ENCODE data around the gene COL15A1. TPM values are rescaled to one million over a fixed set of nuclear protein-coding genes. Genes with fewer than 3 reads are reported as not detected.
A peak's percentile ranks its signal among the peaks of the same experiment; 100 is the strongest.

Gene COL15A1
- total RNA-seq, 2 experiments from 2014 or later: 0.30 to 0.33 TPM

DNA sequence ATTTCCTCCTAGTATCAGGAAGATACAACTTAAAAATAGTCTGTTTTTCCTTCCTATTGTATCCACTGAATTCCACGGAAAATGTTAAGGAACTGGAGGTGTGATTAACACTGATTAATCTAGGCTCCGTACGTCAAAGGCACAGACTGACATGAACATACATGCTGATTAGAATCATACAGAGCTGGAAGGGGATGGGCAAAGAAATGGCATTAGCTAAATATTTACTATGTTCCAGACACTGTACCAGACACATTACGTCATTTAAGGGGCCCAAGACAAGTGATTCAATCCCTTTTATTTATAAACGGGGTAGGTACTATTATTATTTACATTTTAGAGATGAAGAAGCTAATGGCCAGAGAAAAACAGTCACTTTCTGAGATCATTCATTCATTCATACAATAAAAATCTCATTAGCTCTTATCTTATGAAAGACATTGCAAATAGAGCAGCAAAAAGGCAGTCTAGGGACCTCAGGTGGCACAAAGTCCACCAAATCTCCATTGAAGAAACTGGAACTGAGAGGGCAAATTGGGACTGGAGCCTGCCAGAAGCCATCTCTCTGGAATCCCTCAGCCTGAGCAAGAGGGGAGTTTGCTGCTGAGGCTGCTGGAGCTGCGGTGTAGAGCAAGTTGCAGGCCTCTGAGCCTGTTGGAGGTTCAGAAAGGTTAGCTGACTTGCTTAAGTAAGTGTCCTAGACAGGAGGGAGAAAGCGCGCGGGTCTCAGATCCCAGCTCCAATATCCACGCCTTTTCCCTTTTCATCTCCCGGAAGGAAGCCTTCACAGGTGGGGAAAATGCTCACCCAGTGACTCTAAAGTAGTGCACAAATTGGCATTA is 159.6 kb downstream of the COL15A1 start:
- peaks cover 39% of the 10 kb centered on the region for H3K36me3 Mint-ChIP-seq (ENCODE audit: low read depth)
- ChIA-PET POLR2A (interaction anchor here (1.1 to 8.3 kb wide), 14 partner anchors 10 to 254 kb away, joined by 3 to 166 read pairs (median 14); no protein-coding TSS in a partner anchor), CTCF (interaction anchor here (0.7 to 6.1 kb wide), 15 partner anchors 9 to 105 kb away, joined by 3 to 57 read pairs (median 7); no protein-coding TSS in a partner anchor)
- no peak for DNase-seq
- H3K4me1 Mint-ChIP-seq: peaks cover 70% of the 10 kb centered on the region
- peak overlapping the region; percentile 81 for H3K4me3 Mint-ChIP-seq
- peaks cover 16% of the 10 kb centered on the region for H3K9me3 Mint-ChIP-seq
- no peaks in the 10 kb centered on the region for H3K27me3 Mint-ChIP-seq
- H3K27ac Mint-ChIP-seq: peak overlapping the region; percentile 93

DNA sequence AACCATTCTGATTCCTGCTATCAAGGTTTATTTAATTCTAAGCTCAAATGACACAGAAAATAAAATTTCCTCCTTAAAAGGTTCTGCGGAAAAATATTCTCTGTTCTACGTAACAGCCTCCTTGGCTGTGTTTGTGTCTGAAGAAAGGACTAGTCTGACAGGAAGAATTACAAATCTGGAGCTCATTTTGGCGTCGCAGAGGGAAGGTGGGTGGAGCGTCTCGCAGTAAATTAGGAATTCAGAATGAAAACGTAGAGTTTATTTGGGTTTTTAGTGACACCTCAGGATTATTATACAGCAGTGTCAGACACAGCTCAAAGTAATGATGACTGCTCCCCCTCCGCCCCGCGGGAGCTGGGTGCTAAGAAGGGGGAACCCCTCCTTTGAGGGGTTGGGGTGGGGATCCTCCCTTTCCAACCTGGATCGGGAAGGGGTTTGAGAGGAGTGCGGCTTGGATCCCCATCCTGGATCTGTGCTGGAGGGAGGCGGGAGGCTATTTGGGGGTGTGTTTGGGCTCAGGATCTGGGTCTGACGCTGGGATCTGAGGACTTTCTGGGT is 160.3 kb downstream of the COL15A1 start:
- H3K4me1 Mint-ChIP-seq: peaks cover 73% of the 10 kb centered on the region
- H3K36me3 Mint-ChIP-seq (ENCODE audit: low read depth): peaks cover 41% of the 10 kb centered on the region
- no peaks in the 10 kb centered on the region for H3K27me3 Mint-ChIP-seq
- DNase-seq: no peak
- peak overlapping the region; percentile 81 for H3K4me3 Mint-ChIP-seq
- peak overlapping the region; percentile 93 for H3K27ac Mint-ChIP-seq
- H3K9me3 Mint-ChIP-seq: peaks cover 14% of the 10 kb centered on the region
- POLR2A ChIA-PET: interaction anchor here (0.7 to 8.3 kb wide), 20 partner anchors 10 to 255 kb away, joined by 3 to 166 read pairs (median 9); no protein-coding TSS in a partner anchor
- CTCF ChIA-PET: interaction anchor here (0.7 to 6.1 kb wide), 19 partner anchors 10 to 129 kb away, joined by 3 to 57 read pairs (median 6); no protein-coding TSS in a partner anchor

DNA sequence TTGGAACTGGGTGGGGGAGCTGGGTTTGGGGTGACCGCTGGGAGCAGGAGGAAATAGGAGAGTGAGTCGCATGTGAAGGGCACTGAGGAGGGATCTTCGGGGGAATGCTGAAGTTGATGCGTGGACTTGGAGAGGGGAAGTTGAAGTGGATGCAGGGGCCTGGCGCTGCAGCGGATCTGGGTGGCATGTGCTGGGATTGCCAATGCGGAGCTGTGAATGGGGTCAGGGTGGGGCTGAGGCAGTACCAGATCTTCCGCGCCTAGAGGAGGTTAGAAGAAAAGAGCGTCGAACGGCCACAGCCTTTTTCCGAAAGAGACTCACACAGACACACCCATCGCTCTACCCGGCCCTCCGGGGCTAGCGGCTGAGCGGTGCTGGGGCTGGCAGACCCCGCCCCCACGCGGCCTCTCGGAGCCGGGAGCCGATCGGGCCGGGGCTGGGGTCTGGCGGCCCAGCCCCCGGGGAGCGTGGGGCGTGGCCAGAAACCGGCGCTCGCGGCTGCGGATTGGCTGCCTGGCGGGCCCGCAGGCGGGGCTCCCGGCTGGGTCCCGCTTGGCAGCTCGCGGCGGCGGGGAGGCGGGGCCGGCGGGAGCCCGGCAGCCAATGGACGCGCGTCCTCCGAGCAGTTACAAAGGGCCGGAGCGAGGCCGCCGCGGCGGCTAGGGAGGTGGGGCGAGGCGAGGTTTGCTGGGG is 160.9 kb downstream of the COL15A1 start, which contains the start of gene TGFBR1:
Gene TGFBR1, plus strand, starts transcription at position 655 of the 693 bp plus-strand sequence. CDS start 93 bp downstream, outside the sequence.
- Mint-ChIP-seq H3K4me1 (peaks cover 73% of the 10 kb centered on the region), H3K36me3 (ENCODE audit: low read depth) (peaks cover 41% of the 10 kb centered on the region), H3K9me3 (peaks cover 8% of the 10 kb centered on the region), H3K27me3 (no peaks in the 10 kb centered on the region), H3K27ac (peak within 1 kb of the TSS; percentile 93), H3K4me3 (peak within 1 kb of the TSS; percentile 85)
- peak; percentile 96 for DNase-seq
- ChIA-PET CTCF (interaction anchor here (0.8 to 6.1 kb wide), 22 partner anchors 9 to 129 kb away, joined by 3 to 57 read pairs (median 5); no protein-coding TSS in a partner anchor), POLR2A (interaction anchor here (0.7 to 8.3 kb wide), 24 partner anchors 9 to 255 kb away, joined by 3 to 166 read pairs (median 6); no protein-coding TSS in a partner anchor)

DNA sequence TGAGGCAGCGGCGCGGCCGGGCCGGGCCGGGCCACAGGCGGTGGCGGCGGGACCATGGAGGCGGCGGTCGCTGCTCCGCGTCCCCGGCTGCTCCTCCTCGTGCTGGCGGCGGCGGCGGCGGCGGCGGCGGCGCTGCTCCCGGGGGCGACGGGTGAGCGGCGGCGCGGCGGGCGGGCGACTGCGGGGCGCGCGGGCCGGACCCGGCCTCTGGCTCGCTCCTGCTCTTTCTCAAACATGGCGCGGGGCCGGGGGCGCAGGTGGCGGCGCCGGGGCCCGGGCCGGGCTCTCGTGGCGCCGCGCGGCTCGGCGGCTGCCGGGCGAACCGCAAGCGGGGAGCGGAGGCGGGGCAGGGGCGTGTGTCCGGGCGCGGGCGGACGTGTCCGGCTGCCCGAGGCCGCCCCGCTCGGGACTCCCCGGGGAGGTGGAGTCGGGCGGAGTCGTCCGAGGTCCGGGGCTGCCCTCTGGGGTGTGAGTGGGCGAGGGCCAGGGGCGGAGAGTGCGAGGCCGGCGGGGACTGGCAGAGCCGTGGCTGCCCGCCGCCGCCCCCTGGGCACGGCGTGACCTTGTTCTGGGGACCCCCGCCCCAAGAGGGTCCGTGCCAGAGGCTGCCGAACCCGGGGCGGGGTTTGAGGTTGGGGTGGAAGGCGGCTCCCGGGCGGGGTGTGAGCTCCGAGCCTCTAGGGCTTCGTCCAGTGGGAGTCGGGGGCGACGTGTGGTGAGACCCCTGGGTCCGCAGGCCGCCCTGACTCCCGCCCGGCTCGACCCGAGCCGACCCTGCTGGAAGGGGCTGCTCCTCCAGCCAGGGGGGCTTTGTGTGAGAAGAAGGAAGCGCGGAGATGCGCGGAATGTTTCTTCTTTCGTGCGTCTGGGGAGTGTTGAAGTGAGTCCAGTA is 161.7 kb downstream of the COL15A1 start:
- ChIA-PET POLR2A (interaction anchor here (0.7 to 8.3 kb wide), 29 partner anchors 8 to 1239 kb away, joined by 3 to 166 read pairs (median 6); partner anchors contain the start of genes ALG2 and SEC61B), CTCF (interaction anchor here (0.8 to 6.1 kb wide), 22 partner anchors 8 to 130 kb away, joined by 3 to 57 read pairs (median 6); no protein-coding TSS in a partner anchor)
- Mint-ChIP-seq H3K4me3 (peak overlapping the region; percentile 85), H3K4me1 (peaks cover 73% of the 10 kb centered on the region), H3K27me3 (no peaks in the 10 kb centered on the region), H3K36me3 (ENCODE audit: low read depth) (peaks cover 42% of the 10 kb centered on the region), H3K9me3 (peaks cover 2% of the 10 kb centered on the region), H3K27ac (peak overlapping the region; percentile 63)
- peak; percentile 52 for DNase-seq

DNA sequence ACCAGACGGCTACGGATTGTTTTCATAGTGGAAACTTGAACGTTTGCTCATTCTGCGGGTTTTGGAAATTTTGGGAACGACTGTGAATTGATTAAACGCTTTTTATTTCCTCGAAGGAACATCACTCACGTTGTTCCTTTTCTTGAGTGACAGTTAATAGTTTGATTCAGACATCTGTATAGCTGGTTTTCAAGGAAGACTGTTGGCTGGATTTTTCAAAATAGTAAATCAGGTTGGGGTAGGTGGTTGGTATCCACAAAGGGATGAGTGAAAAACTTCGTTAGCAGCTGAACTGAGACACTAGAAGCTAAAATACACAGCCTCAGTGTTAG is 162.3 kb downstream of the COL15A1 start:
- Mint-ChIP-seq H3K27me3 (no peaks in the 10 kb centered on the region), H3K4me3 (peak overlapping the region; percentile 85), H3K4me1 (peaks cover 72% of the 10 kb centered on the region), H3K9me3 (no peaks in the 10 kb centered on the region), H3K27ac (peak overlapping the region; percentile 63), H3K36me3 (ENCODE audit: low read depth) (peaks cover 47% of the 10 kb centered on the region)
- CTCF ChIA-PET: interaction anchor here (1.1 to 6.1 kb wide), 8 partner anchors 13 to 105 kb away, joined by 3 to 57 read pairs (median 6); no protein-coding TSS in a partner anchor
- POLR2A ChIA-PET: interaction anchor here (0.9 to 8.3 kb wide), 15 partner anchors 8 to 1239 kb away, joined by 3 to 166 read pairs (median 7); partner anchors contain the start of genes ALG2 and SEC61B
- no peak for DNase-seq

DNA sequence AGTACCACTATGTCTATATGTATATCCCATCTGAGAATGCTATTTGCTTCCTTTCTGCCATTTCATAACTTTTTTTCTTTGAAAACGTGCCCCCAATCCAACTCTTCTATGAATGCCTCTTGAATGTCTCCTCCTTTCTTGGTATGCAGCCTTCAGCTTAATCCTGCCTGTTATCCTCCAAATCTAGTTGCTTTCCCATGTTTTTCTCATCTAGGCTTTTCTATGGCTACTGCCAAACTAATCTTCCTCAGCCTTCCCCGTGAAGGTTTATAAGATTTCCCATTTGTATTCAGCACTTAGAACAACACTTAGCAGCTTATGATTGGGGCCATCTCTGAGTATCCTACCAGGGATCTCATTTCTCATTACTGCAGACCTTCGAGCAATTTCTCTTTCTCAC is 163.7 kb downstream of the COL15A1 start:
- Mint-ChIP-seq H3K4me3 (peak overlapping the region; percentile 85), H3K27me3 (no peaks in the 10 kb centered on the region), H3K9me3 (no peaks in the 10 kb centered on the region), H3K4me1 (peaks cover 78% of the 10 kb centered on the region), H3K36me3 (ENCODE audit: low read depth) (peaks cover 54% of the 10 kb centered on the region), H3K27ac (peak overlapping the region; percentile 7)
- DNase-seq: no peak
- CTCF ChIA-PET: interaction anchor here (0.9 to 5.1 kb wide), 3 partner anchors 12 to 55 kb away, joined by 3 to 23 read pairs (median 4); no protein-coding TSS in a partner anchor
- POLR2A ChIA-PET: interaction anchor here (1.6 to 8.3 kb wide), 7 partner anchors 9 to 115 kb away, joined by 4 to 166 read pairs (median 9); partner anchors contain the start of genes ALG2 and SEC61B

DNA sequence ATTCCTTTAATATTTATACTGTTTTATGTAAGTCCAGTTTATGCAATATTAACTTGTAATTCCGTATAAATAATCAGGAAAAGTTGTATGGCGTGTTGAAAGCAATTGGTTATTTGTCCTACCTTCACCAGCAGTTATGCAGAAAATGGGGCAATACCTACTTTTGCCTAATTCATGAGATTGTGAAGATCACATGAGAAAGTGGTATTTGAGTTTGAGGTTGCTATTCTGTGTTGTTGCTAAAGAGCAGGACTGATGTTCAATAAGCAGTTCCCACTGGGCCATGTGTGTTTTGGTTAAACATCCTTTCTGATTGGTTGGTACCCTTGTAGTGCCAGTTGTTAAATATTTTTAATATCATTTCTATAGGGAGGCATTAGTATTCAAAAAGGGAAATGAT is 164.4 kb downstream of the COL15A1 start:
- POLR2A ChIA-PET: interaction anchor here (0.7 to 8.3 kb wide), 4 partner anchors 11 to 48 kb away, joined by 3 to 166 read pairs (median 58); no protein-coding TSS in a partner anchor
- no peak overlapping the region for H3K27ac Mint-ChIP-seq

DNA sequence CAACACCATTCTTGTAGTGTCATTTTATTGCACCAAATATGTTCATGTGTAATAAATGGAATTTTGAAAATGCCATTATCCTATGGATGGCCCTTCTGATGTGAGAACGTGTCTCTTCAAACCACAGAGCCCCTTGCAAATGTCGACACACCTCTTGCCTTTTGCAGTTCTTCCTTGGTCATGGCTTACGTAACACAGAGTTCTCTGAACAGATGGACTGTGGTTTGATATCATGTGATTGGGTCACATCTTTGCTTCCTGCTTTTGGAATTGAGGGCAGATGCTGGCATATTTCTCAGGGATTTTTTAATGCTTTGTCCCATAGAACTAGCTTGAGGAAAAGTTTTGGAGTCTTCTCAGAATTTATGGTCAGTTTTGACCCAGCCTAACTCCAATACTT is 165.8 kb downstream of the COL15A1 start:
- Mint-ChIP-seq H3K4me3 (no peak overlapping the region), H3K4me1 (peaks cover 79% of the 10 kb centered on the region), H3K27me3 (no peaks in the 10 kb centered on the region), H3K9me3 (no peaks in the 10 kb centered on the region), H3K27ac (no peak overlapping the region), H3K36me3 (ENCODE audit: low read depth) (peaks cover 60% of the 10 kb centered on the region)
- DNase-seq: no peak
- POLR2A ChIA-PET: interaction anchor here (0.6 to 1.0 kb wide), 2 partner anchors 10 to 28 kb away, joined by 3 read pairs; no protein-coding TSS in a partner anchor
- CTCF ChIA-PET: interaction anchor here (0.7 kb wide), 1 partner anchor 31 kb away, joined by 3 read pairs; no protein-coding TSS in a partner anchor

More for the DNA sequence above, 164.4 kb downstream of the COL15A1 start:
- peaks cover 57% of the 10 kb centered on the region for H3K36me3 Mint-ChIP-seq (ENCODE audit: low read depth)
- H3K4me3 Mint-ChIP-seq: no peak overlapping the region
- no peaks in the 10 kb centered on the region for H3K9me3 Mint-ChIP-seq
- H3K27me3 Mint-ChIP-seq: no peaks in the 10 kb centered on the region
- CTCF ChIA-PET: interaction anchor here (0.7 to 5.1 kb wide), 2 partner anchors 11 to 132 kb away, joined by 4 to 23 read pairs; no protein-coding TSS in a partner anchor
- no peak for DNase-seq
- peaks cover 80% of the 10 kb centered on the region for H3K4me1 Mint-ChIP-seq

DNA sequence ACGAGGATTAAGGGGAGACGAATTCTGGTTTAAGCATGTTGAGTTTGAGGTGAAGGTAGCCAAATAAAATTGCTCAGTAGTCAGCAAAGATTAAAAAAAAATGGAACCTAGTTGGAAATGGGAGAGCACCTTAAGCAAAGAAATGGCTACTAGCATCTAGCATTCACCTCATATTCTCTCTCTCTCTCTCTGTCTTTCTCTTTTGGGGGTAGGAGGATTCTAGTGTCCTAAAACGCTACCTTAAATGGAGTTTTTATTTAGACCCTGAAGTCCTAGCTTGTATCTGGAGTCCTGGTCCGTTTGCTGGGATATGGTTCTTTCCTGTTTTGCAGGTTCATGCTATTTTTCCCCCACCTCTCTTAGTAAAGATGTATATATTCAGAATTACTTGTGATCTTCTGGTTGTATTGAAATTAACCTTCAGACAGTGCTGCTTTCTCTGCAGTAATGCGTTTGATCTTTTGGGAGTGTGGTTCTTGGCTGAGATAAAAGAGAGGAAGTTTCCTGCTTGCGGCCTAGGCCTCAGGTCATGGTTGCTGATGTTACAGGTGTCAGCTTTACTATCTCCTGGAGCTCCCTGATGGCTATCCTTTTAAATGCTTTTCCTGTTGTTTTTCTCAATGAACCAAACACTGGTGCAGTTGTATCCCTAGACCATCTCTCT is 169.2 kb downstream of the COL15A1 start:
- Mint-ChIP-seq H3K27ac (peak overlapping the region; percentile 55), H3K27me3 (no peaks in the 10 kb centered on the region), H3K4me3 (peak overlapping the region; percentile 31), H3K4me1 (peaks cover 77% of the 10 kb centered on the region), H3K9me3 (no peaks in the 10 kb centered on the region), H3K36me3 (ENCODE audit: low read depth) (peaks cover 50% of the 10 kb centered on the region)
- peak; percentile 44 for DNase-seq
- ChIA-PET CTCF (interaction anchor here (0.9 to 2.6 kb wide), 8 partner anchors 8 to 137 kb away, joined by 3 to 15 read pairs (median 4); partner anchors contain the start of gene TGFBR1), POLR2A (interaction anchor here (0.9 to 3.0 kb wide), 11 partner anchors 7 to 54 kb away, joined by 3 to 23 read pairs (median 4); partner anchors contain the start of gene TGFBR1)

DNA sequence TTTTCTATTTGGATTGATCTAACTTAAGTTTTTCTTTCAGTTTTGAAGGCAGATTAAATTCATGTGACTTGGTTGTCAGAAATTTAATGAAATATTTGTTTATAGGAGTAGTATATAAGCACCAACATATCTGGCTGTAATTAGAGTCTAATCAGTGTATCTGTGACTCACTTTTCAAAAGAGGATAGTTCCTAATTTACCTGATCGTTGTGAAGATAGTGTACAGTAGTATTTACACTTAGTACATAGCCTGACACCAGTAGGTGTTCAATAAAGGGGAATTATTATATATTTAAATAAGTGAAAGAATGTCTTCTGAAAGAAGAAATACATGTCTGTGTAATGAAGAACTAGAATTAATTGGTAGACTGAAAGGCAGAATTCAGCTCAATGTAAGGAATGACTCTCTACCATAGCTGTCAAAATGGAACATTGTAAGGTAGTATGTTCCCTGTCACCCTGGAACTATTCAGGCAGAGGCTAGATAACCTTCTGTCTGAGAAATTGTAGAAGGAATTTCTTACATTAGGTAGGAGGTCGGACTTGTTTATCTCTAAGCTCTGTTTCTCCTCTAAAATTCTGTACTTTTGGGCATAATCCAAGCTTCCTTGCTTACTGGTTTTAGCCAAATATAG is 169.8 kb downstream of the COL15A1 start:
- peak overlapping the region; percentile 31 for H3K4me3 Mint-ChIP-seq
- no peaks in the 10 kb centered on the region for H3K27me3 Mint-ChIP-seq
- DNase-seq: no peak
- H3K27ac Mint-ChIP-seq: peak overlapping the region; percentile 55
- POLR2A ChIA-PET: interaction anchor here (0.9 to 3.0 kb wide), 10 partner anchors 8 to 55 kb away, joined by 3 to 23 read pairs (median 4); partner anchors contain the start of gene TGFBR1
- no peaks in the 10 kb centered on the region for H3K9me3 Mint-ChIP-seq
- peaks cover 74% of the 10 kb centered on the region for H3K4me1 Mint-ChIP-seq
- CTCF ChIA-PET: interaction anchor here (1.0 to 2.6 kb wide), 8 partner anchors 9 to 138 kb away, joined by 3 to 15 read pairs (median 6); partner anchors contain the start of gene TGFBR1
- peaks cover 45% of the 10 kb centered on the region for H3K36me3 Mint-ChIP-seq (ENCODE audit: low read depth)
